GM12891 (cell line): Measurements from ENCODE around the gene JUNB.
"Not testable (repeated sequence)": the region's sequence is repeated elsewhere in the genome, so short reads cannot be mapped to it uniquely, and the experiment has no call there.

Experiments
- DNase-seq: peaks from one replicate; pipeline ENCODE4 v3.0.0; 2011; ENCODE audit warnings: low spot score; ENCODE audit not compliant: insufficient read length
- FAIRE-seq: peaks from 2 replicates; lab custom pipeline; 2011; peaks lifted over from hg19 to GRCh38; lab: Jason Lieb, UNC
- PAX5 ChIP-seq: IDR thresholded peaks from 2 replicates; pipeline ENCODE4 v1.6.1; 2011; ENCODE audit warnings: low read length, moderate library complexity, mild to moderate bottlenecking; ENCODE audit not compliant: insufficient read depth, severe bottlenecking
- POLR2A ChIP-seq: IDR thresholded peaks from 2 replicates; pipeline ENCODE4 v1.6.1; 2011; ENCODE audit warnings: low read depth, low read length, control low read depth
- POLR2AphosphoS5 ChIP-seq: IDR thresholded peaks from 2 replicates; pipeline ENCODE4 v1.6.1; 2011; ENCODE audit warnings: low read depth, low read length, control low read depth
- POU2F2 ChIP-seq: IDR thresholded peaks from 2 replicates; pipeline ENCODE4 v1.6.1; 2011; ENCODE audit warnings: low read depth, mild to moderate bottlenecking, control low read depth, low read length, moderate library complexity
- SPI1 ChIP-seq: IDR thresholded peaks from 2 replicates; pipeline ENCODE4 v1.6.1; 2011; ENCODE audit warnings: low read depth, low read length, control low read depth
- TAF1 ChIP-seq: IDR thresholded peaks from 2 replicates; pipeline ENCODE4 v1.6.1; 2011; ENCODE audit warnings: low read depth, low read length, control low read depth

JUNB gene

DNA sequence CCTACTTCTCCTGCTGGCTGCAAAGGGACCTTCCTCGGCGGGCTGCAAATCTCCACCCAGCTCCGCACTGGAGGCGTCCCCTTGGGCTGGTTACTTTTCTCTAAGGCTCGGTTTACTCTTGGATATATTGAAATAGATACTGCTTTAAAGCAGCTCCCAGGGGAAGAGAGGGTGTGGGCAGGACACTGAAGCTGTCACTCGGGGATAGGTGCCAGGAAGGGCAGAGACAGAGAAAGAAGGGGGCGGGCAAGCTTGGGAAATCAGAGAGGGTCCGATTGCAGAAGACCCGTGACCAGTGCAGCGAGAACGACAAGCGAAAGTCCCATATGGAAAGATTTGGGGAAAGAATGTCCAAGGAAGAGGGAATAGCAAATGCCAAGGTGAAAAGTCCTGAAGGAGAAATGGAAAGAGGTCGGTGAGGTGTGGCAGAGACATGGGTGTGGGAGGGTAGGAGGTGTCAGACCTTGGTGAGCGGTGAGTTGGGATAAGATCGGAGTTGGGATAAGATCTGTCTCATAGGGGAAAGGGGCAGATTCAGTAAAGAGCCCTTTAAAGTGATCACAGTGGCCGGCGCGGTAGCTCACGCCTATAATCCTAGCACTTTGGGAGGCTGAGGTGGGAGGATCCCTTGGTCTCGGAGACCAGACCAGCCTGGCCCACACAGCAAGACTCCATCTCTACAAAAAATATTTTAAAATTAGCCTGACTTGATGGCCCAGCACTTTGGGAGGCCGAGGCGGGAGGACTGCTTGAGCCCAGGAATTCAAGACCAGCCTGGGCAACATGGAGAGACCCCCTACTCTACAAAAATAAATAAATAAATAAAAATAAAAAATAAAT, 11.2 kb downstream of the JUNB start:
- FAIRE-seq (no peak), DNase-seq (no peak)
- TF ChIP-seq POU2F2 (no peak), SPI1 (no peak), PAX5 (no peak), POLR2A (no peak), TAF1 (no peak), POLR2AphosphoS5 (no peak)

DNA sequence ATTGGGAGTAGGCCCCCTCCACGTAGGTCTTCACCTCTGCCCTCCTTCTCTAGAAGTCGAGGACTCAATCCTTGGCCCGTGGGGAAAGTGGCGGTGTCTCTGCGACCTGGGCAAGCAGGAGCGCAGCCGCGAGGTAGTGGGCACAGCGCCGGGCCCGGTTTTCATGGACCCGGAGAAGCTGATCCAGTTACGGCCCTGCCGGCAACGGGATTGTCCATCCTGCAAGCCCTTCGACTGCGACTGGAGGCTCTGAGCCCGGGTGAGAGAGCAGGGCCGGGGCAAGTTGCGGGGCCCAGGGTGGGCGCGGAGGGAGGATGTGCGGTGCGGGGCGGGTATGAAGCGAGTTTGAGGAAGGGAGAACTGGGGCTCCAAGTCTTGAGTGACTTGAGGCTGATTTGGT, 12.8 kb downstream of the JUNB start:
- DNase-seq (no peak), FAIRE-seq (no peak)
- TF ChIP-seq SPI1 (no peak), POU2F2 (no peak), PAX5 (no peak), TAF1 (no peak), POLR2AphosphoS5 (no peak), POLR2A (no peak)

DNA sequence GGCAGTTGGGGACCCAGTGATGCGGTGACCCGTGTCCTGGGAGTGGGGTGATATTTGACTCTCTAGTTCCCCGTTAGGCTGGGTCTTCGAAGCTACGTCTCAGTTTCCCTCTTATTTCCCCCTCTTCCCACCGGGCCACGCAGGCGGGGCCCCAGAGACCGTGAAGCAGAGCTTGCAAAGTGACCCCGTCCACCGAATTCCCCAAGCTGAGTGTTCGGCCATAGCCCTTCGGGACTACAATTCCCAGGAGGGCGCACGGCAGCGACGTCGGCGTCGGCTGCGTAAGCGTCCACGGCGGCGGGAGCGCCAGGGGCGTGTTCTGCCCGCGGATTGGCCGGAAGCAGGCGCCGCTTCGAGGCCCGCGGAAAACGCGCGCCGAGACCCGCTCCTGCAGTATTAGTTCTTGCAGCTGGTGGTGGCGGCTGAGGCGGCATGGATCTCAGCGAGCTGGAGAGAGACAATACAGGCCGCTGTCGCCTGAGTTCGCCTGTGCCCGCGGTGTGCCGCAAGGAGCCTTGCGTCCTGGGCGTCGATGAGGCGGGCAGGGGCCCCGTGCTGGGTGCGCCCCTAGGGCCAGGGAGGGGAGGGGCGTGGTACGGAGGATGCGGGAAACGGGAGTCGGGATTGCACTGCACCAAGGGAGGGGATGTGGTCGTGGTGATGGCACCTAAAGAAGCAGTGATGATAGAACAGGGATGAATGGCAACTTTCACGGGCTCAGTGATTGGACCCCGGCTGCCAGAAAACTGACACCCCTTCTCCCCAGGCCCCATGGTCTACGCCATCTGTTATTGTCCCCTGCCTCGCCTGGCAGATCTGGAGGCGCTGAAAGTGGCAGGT, 15.2 kb downstream of the JUNB start, which contains the start of gene RNASEH2A:
Gene RNASEH2A (plus strand): TSS at position 343 of the 840 bp plus-strand sequence. CDS start 90 bp downstream, at position 433.
- DNase-seq = peak; percentile 98
- TF ChIP-seq TAF1 (peak; percentile 56; the same call in 1 of the 2 replicates), POLR2A (peak; percentile 67), POLR2AphosphoS5 (peak; percentile 56; the same call in 1 of the 2 replicates), POU2F2 (peak; percentile 60; the same call in 1 of the 2 replicates), PAX5 (no peak), SPI1 (no peak)
- FAIRE-seq = peak; percentile 99

DNA sequence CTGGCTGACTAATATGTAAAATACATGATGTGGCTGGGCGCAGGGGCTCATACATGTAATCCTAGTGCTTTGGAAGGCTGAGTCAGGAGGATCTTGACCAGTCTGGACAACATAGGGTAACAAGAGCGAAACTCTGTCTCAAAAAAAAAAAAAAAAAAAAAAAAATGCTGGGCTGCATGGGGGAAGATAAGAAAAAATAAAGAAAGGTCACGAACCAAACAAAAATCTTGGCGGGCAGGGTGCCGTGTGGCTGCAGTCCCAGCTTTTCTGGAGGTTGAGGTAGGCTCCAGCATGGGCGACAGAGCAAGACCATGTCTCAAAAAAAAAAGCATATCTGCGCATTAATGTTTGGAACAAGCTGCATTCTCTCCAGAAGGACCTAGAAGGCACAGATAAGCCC, 23.8 kb downstream of the JUNB start:
- DNase-seq (no peak), FAIRE-seq (no peak)
- TF ChIP-seq TAF1 (no peak), PAX5 (no peak), POLR2AphosphoS5 (no peak)

DNA sequence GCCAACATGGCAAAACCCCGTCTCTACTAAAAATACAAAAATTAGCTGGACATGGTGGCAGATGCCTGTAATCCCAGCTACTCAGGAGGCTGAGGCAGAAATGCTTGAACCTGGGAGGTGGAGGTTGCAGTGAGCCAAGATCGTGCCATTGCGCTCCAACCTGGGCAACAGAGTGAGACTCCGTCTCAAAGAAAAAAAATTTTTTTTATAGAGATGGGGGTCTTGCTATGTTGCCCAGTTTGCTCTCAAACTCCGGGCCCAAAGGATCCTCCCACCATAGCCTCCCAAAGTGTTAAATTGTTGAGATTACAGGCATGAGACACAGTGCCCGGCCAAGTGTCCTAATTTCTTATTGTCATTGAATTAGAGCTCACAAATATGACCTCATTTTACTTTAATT, 25.9 kb downstream of the JUNB start:
- DNase-seq, FAIRE-seq: not testable (repeated sequence)

DNA sequence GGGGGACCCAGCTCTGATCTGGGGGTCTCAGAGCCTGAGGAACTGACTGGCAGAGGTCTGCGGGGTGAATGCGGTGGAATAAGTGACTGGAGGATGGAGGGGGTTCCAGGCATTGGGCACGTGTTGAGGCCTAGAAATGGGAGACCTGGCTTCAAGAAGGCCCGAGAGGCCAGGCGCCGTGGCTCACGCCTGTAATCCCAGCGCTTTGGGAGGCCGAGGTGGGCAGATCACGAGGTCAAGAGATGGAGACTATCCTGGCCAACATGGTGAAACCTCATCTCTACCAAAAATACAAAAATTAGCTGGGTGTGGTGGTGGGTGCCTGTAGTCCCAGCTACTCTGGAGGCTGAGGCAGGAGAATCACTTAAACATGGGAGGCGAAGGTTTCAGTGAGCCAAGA, 26.5 kb downstream of the JUNB start:
- not testable (repeated sequence) for FAIRE-seq, DNase-seq

DNA sequence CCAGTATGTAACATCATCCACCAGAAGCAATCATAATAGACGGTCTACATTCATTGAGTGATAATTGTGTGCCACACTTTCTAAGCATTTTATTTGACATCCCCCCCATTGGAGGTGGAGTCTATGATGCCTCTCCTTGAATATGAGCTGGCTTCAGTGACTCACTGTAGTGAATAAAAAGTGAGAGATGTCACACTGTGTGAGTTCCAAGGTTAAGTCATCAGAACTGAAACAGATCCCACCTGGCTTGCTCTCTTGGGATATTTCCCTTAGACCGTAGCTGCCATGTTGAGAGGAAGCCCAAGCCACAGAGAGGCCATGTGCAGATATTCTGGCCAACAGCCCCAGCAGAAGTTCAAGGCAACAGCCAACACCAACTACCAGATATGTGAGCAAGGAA, 30.5 kb downstream of the JUNB start:
- TF ChIP-seq POU2F2 (no peak), POLR2AphosphoS5 (no peak), SPI1 (no peak), POLR2A (no peak), PAX5 (no peak), TAF1 (no peak)
- FAIRE-seq = no peak
- no peak for DNase-seq

DNA sequence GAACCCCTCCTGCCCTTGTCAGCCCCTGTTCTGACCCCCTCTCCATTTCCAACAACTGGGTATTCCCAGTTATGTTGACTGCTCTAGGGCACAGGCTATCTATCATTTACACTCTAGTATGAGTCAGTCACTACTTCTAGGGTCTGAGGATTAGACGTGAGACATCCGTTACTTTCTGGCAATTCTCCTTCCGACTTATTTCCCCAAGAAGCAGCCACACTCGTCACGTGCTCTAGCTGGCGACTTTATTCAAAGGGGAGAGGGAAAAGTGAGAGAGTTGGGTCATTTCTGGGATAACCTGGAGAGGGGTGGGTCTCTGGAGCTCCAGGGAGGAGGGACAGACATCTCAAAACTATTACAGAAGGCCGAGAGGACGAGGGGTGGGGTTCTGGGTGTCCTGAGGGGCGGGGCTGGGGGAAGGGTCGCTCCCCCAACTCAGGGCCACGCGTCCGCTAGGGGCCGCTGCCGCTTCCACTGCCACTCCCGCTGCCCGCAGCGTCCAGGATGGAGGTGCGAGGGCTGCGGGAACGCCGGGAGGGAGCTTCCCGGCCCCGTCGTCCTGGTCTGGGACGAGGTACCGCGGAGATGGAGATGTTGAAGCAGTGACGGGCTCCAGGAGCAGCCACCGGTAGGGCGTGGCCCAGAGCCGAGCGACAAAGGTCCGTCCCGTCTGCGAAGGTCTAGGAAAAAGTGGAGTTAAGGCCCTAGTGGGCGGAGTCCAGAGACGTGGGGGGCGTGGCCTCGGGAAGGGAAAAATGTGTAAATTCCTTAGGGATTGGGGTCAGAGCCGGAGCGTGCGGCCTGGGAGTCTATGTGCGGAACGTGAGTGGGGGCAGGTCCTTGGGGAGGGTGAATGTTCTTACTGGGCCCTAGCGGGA, 34.2 kb downstream of the JUNB start:
- FAIRE-seq = no peak
- no peak for TF ChIP-seq TAF1
- no peak for TF ChIP-seq POU2F2
- no peak for TF ChIP-seq POLR2A
- no peak for TF ChIP-seq PAX5
- TF ChIP-seq POLR2AphosphoS5 = no peak
- no peak for TF ChIP-seq SPI1
- no peak for DNase-seq

DNA sequence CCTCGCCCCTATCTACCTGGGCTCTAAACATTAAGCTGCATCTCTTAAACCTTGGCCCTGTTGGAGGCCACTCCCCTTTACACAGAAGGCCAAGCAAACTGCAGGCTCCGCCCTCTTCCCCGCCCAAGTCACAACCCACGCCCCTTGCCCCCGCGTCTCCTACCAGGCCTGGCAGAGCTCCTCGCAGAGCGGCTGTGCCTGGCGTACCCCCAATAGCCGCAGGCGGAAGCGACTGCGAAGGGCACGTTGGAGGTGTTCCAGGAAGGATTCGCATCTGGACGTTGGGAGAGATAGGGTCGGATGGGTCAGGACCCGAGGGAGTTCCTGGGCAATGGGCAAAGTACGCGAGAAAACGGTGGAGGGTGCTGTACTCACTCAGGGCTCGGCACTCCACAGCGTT, 37.2 kb downstream of the JUNB start:
- no peak for FAIRE-seq
- no peak for TF ChIP-seq SPI1
- TF ChIP-seq POLR2AphosphoS5 = no peak
- no peak for TF ChIP-seq TAF1
- TF ChIP-seq POLR2A = no peak
- TF ChIP-seq POU2F2 = no peak
- TF ChIP-seq PAX5 = no peak
- no peak for DNase-seq

DNA sequence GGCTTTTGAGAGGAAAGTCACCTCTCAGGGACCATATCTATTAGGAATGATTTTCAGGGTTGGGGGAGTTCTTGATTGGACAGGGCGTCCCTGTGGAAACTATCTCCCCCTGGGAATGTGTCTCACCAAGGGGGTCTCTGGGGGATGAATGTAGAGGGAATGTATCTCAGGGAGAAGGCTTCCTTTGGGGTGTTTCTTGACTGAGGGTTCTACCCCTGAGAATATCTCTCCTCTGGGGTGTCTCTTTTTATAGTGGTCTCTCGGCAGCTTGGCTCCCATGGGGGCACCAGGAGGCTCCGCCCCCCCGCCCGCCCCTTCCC, 42.1 kb downstream of the JUNB start:
- TF ChIP-seq POLR2AphosphoS5 (no peak), TAF1 (no peak), PAX5 (no peak), SPI1 (no peak), POLR2A (no peak), POU2F2 (no peak)
- no peak for FAIRE-seq
- no peak for DNase-seq
